WTC11 (cell line): ENCODE measurements around the gene TREH. TPM values are rescaled to one million over a fixed set of nuclear protein-coding genes. Genes with fewer than 3 reads are reported as not detected.

Experiments
- ATAC-seq: fragments of 200-7000 bp; cut with Tn5 transposase; 2 replicates; pipeline ENCODE4 v1.10.0; 2021; ENCODE audit warnings: mild to moderate bottlenecking, moderate library complexity
- CTCF ChIA-PET: fragments of 300-600 bp; sonication (Branson Sonifier 250); formaldehyde crosslinking; loops from one replicate; lab custom pipeline; 2021; ENCODE audit warnings: antibody characterized with exemption; lab: Charles Lee
- POLR2A ChIA-PET: fragments of 350-600 bp; sonication (Branson Sonifier 250); formaldehyde crosslinking; loops from one replicate; lab custom pipeline; 2021; ENCODE audit warnings: antibody characterized with exemption; lab: Charles Lee
- DNase-seq: peaks from one replicate; pipeline ENCODE4 v3.0.0; 2021; ENCODE audit warnings: low spot score
- H3K27ac Mint-ChIP-seq: 2 replicates; pipeline ENCODE4 v1.8.0; 2021; ENCODE audit warnings: mixed read lengths
- H3K27me3 Mint-ChIP-seq: 2 replicates; pipeline ENCODE4 v1.8.0; 2021; ENCODE audit warnings: low read depth, mild to moderate bottlenecking, moderate library complexity, mixed read lengths
- H3K36me3 Mint-ChIP-seq: 2 replicates; pipeline ENCODE4 v1.8.0; 2021; ENCODE audit warnings: mixed read lengths
- H3K4me1 Mint-ChIP-seq: 2 replicates; pipeline ENCODE4 v1.8.0; 2022; ENCODE audit warnings: mixed read lengths
- H3K4me3 Mint-ChIP-seq: 2 replicates; pipeline ENCODE4 v1.8.0; 2021; ENCODE audit warnings: mild to moderate bottlenecking, moderate library complexity, mixed read lengths
- H3K9me3 Mint-ChIP-seq: 2 replicates; pipeline ENCODE4 v1.8.0; 2021; ENCODE audit warnings: mixed read lengths
- ATF2 ChIP-seq: sonication (generic); formaldehyde crosslinking; IDR thresholded peaks from 2 replicates; pipeline ENCODE4 v1.8.1; 2022; ENCODE audit warnings: low read depth, missing genetic modification reagents, borderline replicate concordance
- CBFB ChIP-seq: sonication (generic); formaldehyde crosslinking; IDR thresholded peaks from 2 replicates; pipeline ENCODE4 v1.8.1; 2022; ENCODE audit warnings: mild to moderate bottlenecking, low read depth, missing genetic modification reagents
- CTCF ChIP-seq: fragments of 200-600 bp; IDR thresholded peaks from 2 replicates; pipeline ENCODE4 v1.8.0; 2022; ENCODE audit warnings: antibody characterized with exemption
- ERG ChIP-seq: fragments of 250-450 bp; sonication (Bioruptor Pico); IDR thresholded peaks from 2 replicates; pipeline ENCODE4 v1.8.0; 2021; ENCODE audit warnings: mild to moderate bottlenecking
- FOXJ3 ChIP-seq: sonication (generic); formaldehyde crosslinking; IDR thresholded peaks from 2 replicates; pipeline ENCODE4 v1.9.0; 2021; ENCODE audit warnings: missing genetic modification reagents, mild to moderate bottlenecking, borderline replicate concordance
- JAZF1 ChIP-seq: fragments of 250-450 bp; sonication (Bioruptor Pico); IDR thresholded peaks from 2 replicates; pipeline ENCODE4 v1.9.0; 2021; ENCODE audit warnings: moderate library complexity, mild to moderate bottlenecking, inconsistent platforms
- JUN ChIP-seq: sonication (generic); formaldehyde crosslinking; IDR thresholded peaks from 2 replicates; pipeline ENCODE4 v1.8.0; 2023; ENCODE audit warnings: mild to moderate bottlenecking, missing genetic modification reagents
- MXD4 ChIP-seq: fragments of 250-450 bp; sonication (Bioruptor Pico); IDR thresholded peaks from 2 replicates; pipeline ENCODE4 v1.8.0; 2021; ENCODE audit warnings: mild to moderate bottlenecking, moderate library complexity, borderline replicate concordance
- OVOL2 ChIP-seq: fragments of 250-450 bp; sonication (Bioruptor Pico); IDR thresholded peaks from 2 replicates; pipeline ENCODE4 v1.9.0; 2021; ENCODE audit warnings: mild to moderate bottlenecking, borderline replicate concordance
- SMAD4 ChIP-seq: sonication (generic); formaldehyde crosslinking; IDR thresholded peaks from 2 replicates; pipeline ENCODE4 v1.8.0; 2022; ENCODE audit warnings: mild to moderate bottlenecking, missing genetic modification reagents
- SOX15 ChIP-seq: fragments of 250-450 bp; sonication (Bioruptor Pico); IDR thresholded peaks from 2 replicates; pipeline ENCODE4 v1.9.0; 2021; ENCODE audit warnings: mild to moderate bottlenecking
- TCF7 ChIP-seq: sonication (generic); formaldehyde crosslinking; IDR thresholded peaks from 2 replicates; pipeline ENCODE4 v1.8.0; 2022; ENCODE audit warnings: mild to moderate bottlenecking, low read depth, missing genetic modification reagents, moderate library complexity
- USF2 ChIP-seq: sonication (generic); formaldehyde crosslinking; IDR thresholded peaks from 2 replicates; pipeline ENCODE4 v1.8.1; 2023; ENCODE audit warnings: mild to moderate bottlenecking, missing genetic modification reagents, moderate library complexity
- ZBTB43 ChIP-seq: sonication (generic); formaldehyde crosslinking; IDR thresholded peaks from 2 replicates; pipeline ENCODE4 v1.8.1; 2023; ENCODE audit warnings: mild to moderate bottlenecking, missing genetic modification reagents
- ZNF232 ChIP-seq: sonication (generic); formaldehyde crosslinking; IDR thresholded peaks from 2 replicates; pipeline ENCODE4 v1.8.0; 2022; ENCODE audit warnings: mild to moderate bottlenecking, missing genetic modification reagents
- microRNA-seq: library from miRNA; unstranded; fragments of <30 nt; microRNA quantifications from one replicate; pipeline ENCODE4 v1.2.0, GENCODE V29; 2022; ENCODE audit warnings: borderline number of aligned reads
- total RNA-seq: library from RNA; stranded (reverse); gene quantifications from 3 replicates; pipeline ENCODE4 v1.2.3, GENCODE V29; 2021
- TF ChIP-seq, protein P1 (sequence below): sonication (generic); formaldehyde crosslinking; IDR thresholded peaks from 2 replicates; pipeline ENCODE4 v1.8.1; 2022; ENCODE audit warnings: mild to moderate bottlenecking, missing genetic modification reagents, moderate library complexity, borderline replicate concordance

TREH gene
- total RNA-seq, 1 experiment from 2014 or later = not detected

DNA sequence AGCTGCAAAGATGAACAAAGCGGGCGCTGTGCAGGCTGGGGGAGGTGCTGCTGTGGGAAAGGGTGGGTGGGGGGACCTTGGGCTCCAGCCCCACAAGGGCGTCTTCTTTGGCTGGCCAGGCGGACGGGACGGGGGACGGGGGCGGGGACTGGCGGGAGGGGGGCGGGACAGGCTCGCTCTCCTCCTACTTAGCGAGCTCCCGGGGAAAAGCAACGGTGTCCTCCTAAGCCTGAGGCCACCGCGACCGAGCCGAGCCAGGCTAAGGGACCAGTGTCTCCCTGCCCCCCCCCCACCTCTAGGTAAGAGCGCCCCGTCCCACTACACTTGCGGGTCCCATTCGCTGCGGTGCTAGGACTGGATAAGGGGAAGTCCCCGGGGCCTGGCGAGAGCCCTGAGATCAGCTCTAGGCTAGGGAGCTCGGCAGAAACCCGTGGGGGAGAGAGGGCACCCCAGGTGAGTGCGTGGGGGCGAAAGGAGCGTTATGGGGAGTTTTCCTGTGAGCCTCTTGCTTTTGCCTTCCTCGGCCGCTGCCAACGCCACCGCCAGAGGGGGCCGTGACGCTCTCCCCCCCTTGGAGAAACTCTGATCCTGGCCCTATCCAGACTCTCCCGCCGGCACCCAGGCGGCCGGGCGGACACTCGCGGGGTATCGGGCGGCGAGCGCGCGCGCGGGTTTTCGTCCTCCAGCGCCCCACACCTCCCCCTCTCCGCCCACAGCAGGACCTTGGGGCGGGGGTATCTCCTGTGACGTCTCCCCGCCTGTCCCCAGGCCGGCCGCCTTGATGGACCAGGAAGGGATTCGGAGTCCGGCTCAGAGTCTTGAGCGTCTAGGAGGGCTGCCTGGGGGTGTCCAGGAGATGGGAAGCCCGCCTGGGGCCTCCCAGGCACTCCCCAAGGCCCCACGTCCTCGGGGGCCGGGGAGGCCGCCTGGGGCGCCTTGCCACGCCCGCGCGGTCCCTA is 71.8 kb downstream of the TREH start, which contains the start of gene PHLDB1:
Gene PHLDB1 (plus strand): TSS at position 215 of the 959 bp plus-strand sequence. CDS start 6,222 bp downstream, outside the sequence.
- ATAC-seq (peak; percentile 3), DNase-seq (peak; percentile 57)
- Mint-ChIP-seq H3K27me3 (peaks cover 93% of the 10 kb centered on the region), H3K4me1 (peaks cover 48% of the 10 kb centered on the region), H3K4me3 (peak within 1 kb of the TSS; percentile 68), H3K27ac (no peak within 1 kb of the TSS), H3K9me3 (no peaks in the 10 kb centered on the region), H3K36me3 (no peaks in the 10 kb centered on the region; the same call in none of the 2 replicates)
- no peak for TF ChIP-seq JUN (CRISPR knock-in tag)
- no peak for TF ChIP-seq SOX15 (CRISPR knock-in tag)
- TF ChIP-seq SMAD4 (CRISPR knock-in tag) = no peak
- no peak for TF ChIP-seq TCF7 (CRISPR knock-in tag)
- TF ChIP-seq ZBTB43 (CRISPR knock-in tag) = peak; percentile 17; the same call in 1 of the 2 replicates
- TF ChIP-seq MXD4 (CRISPR knock-in tag) = no peak
- no peak for TF ChIP-seq FOXJ3 (CRISPR knock-in tag)
- TF ChIP-seq CBFB (CRISPR knock-in tag) = no peak
- TF ChIP-seq USF2 = no peak
- TF ChIP-seq ZNF232 (CRISPR knock-in tag) = no peak
- TF ChIP-seq ERG (CRISPR knock-in tag) = no peak
- TF ChIP-seq, protein P1, sequence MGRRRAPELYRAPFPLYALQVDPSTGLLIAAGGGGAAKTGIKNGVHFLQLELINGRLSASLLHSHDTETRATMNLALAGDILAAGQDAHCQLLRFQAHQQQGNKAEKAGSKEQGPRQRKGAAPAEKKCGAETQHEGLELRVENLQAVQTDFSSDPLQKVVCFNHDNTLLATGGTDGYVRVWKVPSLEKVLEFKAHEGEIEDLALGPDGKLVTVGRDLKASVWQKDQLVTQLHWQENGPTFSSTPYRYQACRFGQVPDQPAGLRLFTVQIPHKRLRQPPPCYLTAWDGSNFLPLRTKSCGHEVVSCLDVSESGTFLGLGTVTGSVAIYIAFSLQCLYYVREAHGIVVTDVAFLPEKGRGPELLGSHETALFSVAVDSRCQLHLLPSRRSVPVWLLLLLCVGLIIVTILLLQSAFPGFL (CRISPR knock-in tag) = no peak
- TF ChIP-seq OVOL2 (CRISPR knock-in tag) = no peak
- TF ChIP-seq ATF2 = no peak
- 0 out of 2 replicates have a peak, but pooled peaks have one; percentile 19 for TF ChIP-seq CTCF
- no peak for TF ChIP-seq JAZF1
- ChIA-PET CTCF (interaction anchor here (0.6 to 12.5 kb wide), 7 partner anchors 9 to 192 kb away, joined by 3 to 127 read pairs (median 22); no protein-coding TSS in a partner anchor), POLR2A (interaction anchor here (1.2 to 5.1 kb wide), 2 partner anchors 14 to 27 kb away, joined by 6 to 32 read pairs; no protein-coding TSS in a partner anchor)

Small RNA genes within 50 kb of the gene (microRNA-seq; reads per million reads assigned to microRNA genes)
- gene MIR6716 = not detected

Other genes with a start within 250 kb of the TREH start
- gene KMT2A, start 243.2 kb downstream of the TREH start, total RNA-seq = 54.0 to 59.1 TPM (median 54.8 TPM) in 3 replicates
- 0.70 to 0.78 TPM (median 0.71 TPM) in 3 replicates for gene TTC36, start 152.2 kb downstream of the TREH start, total RNA-seq
- gene TMEM25, start 148.5 kb downstream of the TREH start, total RNA-seq = 19.1 to 21.6 TPM (median 19.7 TPM) in 3 replicates
- 6.2 to 11.1 TPM (median 10.9 TPM) in 3 replicates for gene IFT46, start 113.7 kb downstream of the TREH start, total RNA-seq
- 134 to 154 TPM (median 141 TPM) in 3 replicates for gene ARCN1, start 107.2 kb downstream of the TREH start, total RNA-seq
- 70.4 to 83.1 TPM (median 71.5 TPM) in 3 replicates for gene PHLDB1, start 72.0 kb downstream of the TREH start, total RNA-seq
- gene DDX6, start 111.5 kb upstream of the TREH start, total RNA-seq = 151 to 167 TPM (median 166 TPM) in 3 replicates
- gene CXCR5, start 204.2 kb upstream of the TREH start, total RNA-seq = 0.07 TPM in 1 of 3 replicates, not detected in the others
- gene BCL9L, start 246.3 kb upstream of the TREH start, total RNA-seq = 62.1 to 65.3 TPM (median 64.7 TPM) in 3 replicates